ENCODE data around the gene STXBP1. TPM values are rescaled to one million over a fixed set of nuclear protein-coding genes. Genes with fewer than 3 reads are reported as not detected.

Gene STXBP1
- total RNA-seq, 6 experiments from 2014 or later = 1.8 to 13.5 (median 4.1) TPM

- intact Hi-C loops (cut with DNase I) = loop anchor here in 1 of 2 donors (10.0 kb wide), 1 partner anchor 217 kb away; no protein-coding TSS in a partner anchor
Measured at GRCh38 chr9:127722055-127722745, 110.1 kb downstream of the STXBP1 start.

GRCh38 chr9:127723013-127723412 lies 110.9 kb downstream of the STXBP1 start:
- TF ChIP-seq POLR2A (IDR thresholded peaks at IDR 0.05) (no peak), CTCF (IDR thresholded peaks at IDR 0.05) (no peak)
- intact Hi-C loops (cut with DNase I) = loop anchor here in 1 of 2 donors (10.0 kb wide), 1 partner anchor 218 kb away; no protein-coding TSS in a partner anchor
- Histone ChIP-seq H3K27ac (no peak overlapping the region), H3K27me3 (no peaks in the 10 kb centered on the region), H3K9me3 (no peaks in the 10 kb centered on the region), H3K4me3 (no peak overlapping the region), H3K36me3 (no peaks in the 10 kb centered on the region), H3K4me1 (no peaks in the 10 kb centered on the region)
- DNase-seq = no peak
- ATAC-seq = no peak
- 76% methylated on average over 2 of the region's 13 CpGs for WGBS (ENCODE audit: insufficient coverage, low coverage, low lambda C conversion rate, missing lambda C conversion rate)

More at GRCh38 chr9:127722055-127722745, 110.1 kb downstream of the STXBP1 start:
- no peaks in the 10 kb centered on the region for H3K36me3 ChIP-seq
- TF ChIP-seq CTCF (IDR thresholded peaks at IDR 0.05) (no peak), POLR2A (IDR thresholded peaks at IDR 0.05) (no peak)
- DNase-seq = no peak
- H3K27me3 ChIP-seq = no peaks in the 10 kb centered on the region
- no peaks in the 10 kb centered on the region for H3K9me3 ChIP-seq
- H3K27ac ChIP-seq = no peak overlapping the region
- no peak overlapping the region for H3K4me3 ChIP-seq
- WGBS (ENCODE audit: insufficient coverage, low coverage, low lambda C conversion rate, missing lambda C conversion rate) = 68% methylated on average over 7 of the region's 12 CpGs
- ATAC-seq = no peak
- H3K4me1 ChIP-seq = no peaks in the 10 kb centered on the region

- H3K36me3 ChIP-seq = no peaks in the 10 kb centered on the region
- no peaks in the 10 kb centered on the region for H3K27me3 ChIP-seq
- H3K9me3 ChIP-seq = no peaks in the 10 kb centered on the region
- DNase-seq = no peak
- intact Hi-C loops (cut with DNase I) = loop anchor here in 1 of 2 donors (10.0 kb wide), 1 partner anchor 219 kb away; no protein-coding TSS in a partner anchor
- ATAC-seq = no peak
- no peaks in the 10 kb centered on the region for H3K4me1 ChIP-seq
- 83% methylated on average over 5 of the region's 5 CpGs for WGBS (ENCODE audit: insufficient coverage, low coverage, low lambda C conversion rate, missing lambda C conversion rate)
- no peak overlapping the region for H3K27ac ChIP-seq
- TF ChIP-seq POLR2A (IDR thresholded peaks at IDR 0.05) (no peak), CTCF (IDR thresholded peaks at IDR 0.05) (no peak)
- H3K4me3 ChIP-seq = no peak overlapping the region
Measured at GRCh38 chr9:127723444-127723843, 111.4 kb downstream of the STXBP1 start.

- 42% methylated on average over 9 of the region's 23 CpGs for WGBS (ENCODE audit: insufficient coverage, low coverage, low lambda C conversion rate, missing lambda C conversion rate)
- no peaks in the 10 kb centered on the region for H3K4me1 ChIP-seq
- H3K27me3 ChIP-seq = no peaks in the 10 kb centered on the region
- intact Hi-C loops (cut with DNase I) = loop anchor here in 1 of 2 donors (10.0 kb wide), 1 partner anchor 219 kb away; no protein-coding TSS in a partner anchor
- H3K9me3 ChIP-seq = no peaks in the 10 kb centered on the region
- DNase-seq = no peak
- no peak for TF ChIP-seq CTCF (IDR thresholded peaks at IDR 0.05)
- TF ChIP-seq POLR2A (IDR thresholded peaks at IDR 0.05) = no peak
- H3K36me3 ChIP-seq = no peaks in the 10 kb centered on the region
- peak in 2 of 4 donors; percentile 18 to 31 for ATAC-seq
- no peak overlapping the region for H3K27ac ChIP-seq
- H3K4me3 ChIP-seq = no peak overlapping the region
Measured at GRCh38 chr9:127724012-127724411, 111.9 kb downstream of the STXBP1 start.

All from right lobe of liver (tissue), 6 donors.